Measurements from ENCODE around the gene ETF1.
"Not testable (repeated sequence)": the region's sequence is repeated elsewhere in the genome, so short reads cannot be mapped to it uniquely, and the experiment has no call there.

The ETF1 gene

DNA sequence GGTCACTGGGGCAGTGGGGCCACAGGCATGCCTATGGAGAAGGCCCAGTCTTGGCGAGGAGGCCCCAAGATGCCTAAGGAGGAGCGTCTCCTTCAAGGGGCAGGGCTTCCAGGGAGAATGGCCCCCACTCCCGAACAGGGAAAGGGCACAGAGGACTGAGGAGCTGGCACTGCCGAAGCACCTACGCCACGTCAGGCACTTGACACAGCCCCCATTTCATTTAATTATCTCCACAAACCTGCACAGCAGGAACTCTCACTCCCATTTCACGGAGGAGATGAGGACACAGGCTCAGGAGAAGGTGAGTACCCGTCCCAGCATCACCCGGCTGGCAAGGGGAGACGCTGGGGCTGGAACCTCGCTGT lies 51.8 kb downstream of the ETF1 start:
- DNase-seq (ENCODE audit: low read depth in 2 of 2, low spot score in 1 of 2) = no peak

DNA sequence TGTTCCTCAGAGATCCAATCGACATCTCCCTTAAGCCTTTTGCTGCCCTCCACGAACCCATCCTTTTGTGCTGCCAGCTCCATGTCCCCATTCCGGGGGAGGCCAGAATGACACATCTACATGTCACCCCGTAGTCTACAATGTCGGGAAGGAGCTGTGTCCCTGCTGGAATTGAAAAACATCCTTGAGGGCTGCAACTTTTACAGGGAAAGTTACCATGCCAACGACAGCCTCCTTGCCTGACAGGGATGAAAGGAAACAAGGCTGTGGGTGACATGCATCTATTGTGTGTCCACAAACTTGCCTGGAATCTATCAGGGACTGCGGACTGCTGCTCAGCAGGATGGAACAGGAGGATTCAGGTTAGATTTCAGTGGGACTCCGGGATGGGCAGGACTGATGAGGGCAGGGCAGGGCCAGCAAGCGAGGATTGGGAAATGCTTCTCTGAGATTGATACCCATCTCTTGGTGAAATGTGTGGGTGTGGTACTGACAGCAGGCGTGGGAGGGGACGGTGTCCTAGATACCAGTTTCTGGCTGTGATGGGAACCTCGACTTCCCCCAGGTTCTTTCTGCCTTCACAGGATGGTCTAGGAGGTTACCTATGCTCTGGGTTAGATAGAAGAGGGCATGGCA lies 52.3 kb downstream of the ETF1 start:
- no peak for DNase-seq (ENCODE audit: low read depth in 2 of 2, low spot score in 1 of 2)

- no peak for DNase-seq (ENCODE audit: low read depth in 2 of 2, low spot score in 1 of 2)
Observed at GRCh38 chr5:138489683-138490061, 53.4 kb downstream of the ETF1 start.

DNA sequence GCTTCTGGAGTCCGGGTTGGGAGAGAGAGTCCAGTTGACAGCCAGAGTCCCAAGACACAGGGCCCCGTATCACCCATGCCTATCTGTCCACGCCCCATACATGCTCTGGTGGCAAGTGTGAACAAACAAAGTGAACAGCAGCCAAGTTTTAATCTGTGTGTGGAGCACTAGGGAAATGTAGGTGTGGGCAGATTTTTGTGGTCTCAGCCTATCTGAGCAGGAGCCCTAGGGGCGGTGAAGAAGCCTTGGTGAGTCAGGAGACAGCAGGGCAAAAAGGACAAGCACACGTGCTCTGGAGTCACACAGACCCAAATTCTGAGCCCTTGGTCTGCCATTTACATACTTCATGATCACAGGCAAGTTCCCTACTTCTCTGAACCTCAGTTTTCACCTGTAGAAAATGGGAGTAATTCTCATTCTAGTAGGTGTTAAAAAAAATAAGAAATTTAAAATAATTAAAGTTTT lies 54.5 kb downstream of the ETF1 start:
- no peak for DNase-seq (ENCODE audit: low read depth in 2 of 2, low spot score in 1 of 2)

DNA sequence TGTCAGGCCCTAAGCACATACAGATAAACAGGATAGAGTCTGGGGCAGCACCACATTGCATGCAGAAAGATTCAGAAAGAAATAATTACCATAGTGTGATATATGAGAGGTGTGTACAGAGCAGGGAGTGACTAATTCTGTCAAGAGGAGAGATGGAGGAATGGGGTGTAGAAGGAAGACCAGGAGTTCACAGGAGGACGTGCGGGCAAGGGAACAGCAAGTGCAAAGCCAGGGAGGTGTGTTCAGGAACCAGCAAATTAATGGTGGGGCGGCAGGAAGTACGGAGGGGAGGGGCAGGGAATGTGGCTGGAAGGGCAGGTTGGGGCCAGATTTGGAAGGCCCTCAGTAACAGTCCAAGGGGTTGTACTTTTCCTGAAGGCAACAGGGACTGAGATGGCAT lies 60.4 kb downstream of the ETF1 start:
- no peak for DNase-seq (ENCODE audit: low read depth in 2 of 2, low spot score in 1 of 2)

- DNase-seq (ENCODE audit: low read depth in 2 of 2, low spot score in 1 of 2) = no peak
Observed at GRCh38 chr5:138476918-138477317, 66.1 kb downstream of the ETF1 start.

DNA sequence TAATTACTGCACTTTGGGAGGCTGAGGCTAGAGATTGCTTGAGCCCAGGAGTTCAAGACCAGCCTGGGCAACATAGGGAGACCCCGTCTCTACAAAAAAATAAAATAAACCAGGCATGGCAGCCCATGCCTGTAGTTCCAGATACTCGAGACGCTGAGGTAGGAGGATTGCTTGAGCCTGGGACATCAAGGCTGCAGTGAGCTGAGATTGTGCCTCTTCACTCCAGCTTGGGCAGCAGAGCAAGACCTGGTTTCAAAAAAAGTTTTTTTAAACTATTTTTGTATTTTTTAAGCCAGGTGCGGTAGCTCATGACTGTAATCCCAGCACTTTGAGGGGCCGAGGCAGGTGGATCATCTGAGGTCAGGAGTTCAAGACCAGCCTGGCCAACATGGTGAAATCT lies 69.9 kb downstream of the ETF1 start:
- DNase-seq (ENCODE audit: low read depth in 2 of 2, low spot score in 1 of 2) = not testable (repeated sequence)

DNA sequence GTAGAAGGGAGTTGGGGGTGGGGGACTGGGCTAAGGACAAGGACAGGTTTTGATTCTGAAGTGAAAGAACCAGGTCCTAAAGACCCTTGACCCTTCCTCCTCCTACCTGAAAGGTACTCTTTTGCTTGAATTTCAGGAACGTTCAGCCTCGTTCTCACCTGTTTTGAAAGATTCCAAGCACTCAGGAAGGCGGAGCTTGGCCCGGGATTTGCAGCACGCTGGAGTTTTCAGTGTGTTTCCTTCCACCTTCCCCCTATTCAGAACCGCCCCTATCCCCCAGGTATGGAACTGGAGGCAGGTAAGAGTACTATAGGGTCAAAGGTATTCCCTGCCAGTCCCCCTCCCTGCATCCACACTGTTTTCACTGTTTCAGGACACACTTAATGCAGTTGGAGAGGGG lies 70.7 kb downstream of the ETF1 start:
- DNase-seq (ENCODE audit: low read depth in 2 of 2, low spot score in 1 of 2) = no peak

- no peak for DNase-seq (ENCODE audit: low read depth in 2 of 2, low spot score in 1 of 2)
Observed at GRCh38 chr5:138471052-138471361, 72.0 kb downstream of the ETF1 start.

- DNase-seq (ENCODE audit: low read depth in 2 of 2, low spot score in 1 of 2) = no peak
Observed at GRCh38 chr5:138470322-138471051, 72.5 kb downstream of the ETF1 start.

- peak; percentile 60 to 76 for DNase-seq (ENCODE audit: low read depth in 2 of 2, low spot score in 1 of 2)
Observed at GRCh38 chr5:138469540-138470321, 73.3 kb downstream of the ETF1 start.

DNA sequence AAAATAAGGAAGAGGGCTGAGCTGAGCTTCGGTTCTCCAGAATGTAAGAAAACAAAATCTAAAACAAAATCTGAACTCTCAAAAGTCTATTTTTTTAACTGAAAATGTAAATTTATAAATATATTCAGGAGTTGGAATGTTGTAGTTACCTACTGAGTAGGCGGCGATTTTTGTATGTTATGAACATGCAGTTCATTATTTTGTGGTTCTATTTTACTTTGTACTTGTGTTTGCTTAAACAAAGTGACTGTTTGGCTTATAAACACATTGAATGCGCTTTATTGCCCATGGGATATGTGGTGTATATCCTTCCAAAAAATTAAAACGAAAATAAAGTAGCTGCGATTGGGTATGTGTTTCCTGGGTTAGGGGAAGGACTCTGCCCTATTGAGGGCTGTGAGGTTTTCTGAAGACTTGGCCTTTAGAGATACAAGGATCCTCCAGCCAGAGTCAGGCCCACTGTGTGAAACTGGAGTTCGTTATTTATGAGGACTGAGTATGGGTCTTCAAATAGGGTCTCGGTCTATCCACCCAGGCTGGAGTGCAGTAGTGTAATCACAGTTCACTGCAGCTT lies 74.0 kb downstream of the ETF1 start:
- no peak for DNase-seq (ENCODE audit: low read depth in 2 of 2, low spot score in 1 of 2)

DNA sequence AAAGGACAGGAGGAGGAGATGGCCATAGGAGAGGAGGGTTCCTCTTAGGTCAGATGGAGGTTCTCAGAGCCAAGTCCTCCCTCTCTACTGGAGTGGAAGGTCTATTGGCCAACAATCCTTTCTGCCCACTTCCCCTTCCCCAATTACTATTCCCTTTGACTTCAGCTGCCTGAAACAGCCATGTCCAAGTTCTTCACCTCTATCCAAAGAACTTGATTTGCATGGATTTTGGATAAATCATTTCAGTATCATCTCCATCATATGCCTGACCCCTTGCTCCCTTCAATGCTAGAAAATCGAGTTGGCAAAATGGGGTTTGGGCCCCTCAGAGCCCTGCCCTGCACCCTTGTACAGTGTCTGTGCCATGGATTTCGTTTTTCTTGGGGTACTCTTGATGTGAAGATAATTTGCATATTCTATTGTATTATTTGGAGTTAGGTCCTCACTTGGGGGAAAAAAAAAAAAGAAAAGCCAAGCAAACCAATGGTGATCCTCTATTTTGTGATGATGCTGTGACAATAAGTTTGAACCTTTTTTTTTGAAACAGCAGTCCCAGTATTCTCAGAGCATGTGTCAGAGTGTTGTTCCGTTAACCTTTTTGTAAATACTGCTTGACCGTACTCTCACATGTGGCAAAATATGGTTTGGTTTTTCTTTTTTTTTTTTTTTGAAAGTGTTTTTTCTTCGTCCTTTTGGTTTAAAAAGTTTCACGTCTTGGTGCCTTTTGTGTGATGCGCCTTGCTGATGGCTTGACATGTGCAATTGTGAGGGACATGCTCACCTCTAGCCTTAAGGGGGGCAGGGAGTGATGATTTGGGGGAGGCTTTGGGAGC lies 74.7 kb downstream of the ETF1 start:
- peak in 1 of 2 donors; percentile 46 for DNase-seq (ENCODE audit: low read depth in 2 of 2, low spot score in 1 of 2)

GRCh38 chr5:138467711-138468132 lies 75.3 kb downstream of the ETF1 start:
- DNase-seq (ENCODE audit: low read depth in 2 of 2, low spot score in 1 of 2) = peak in 1 of 2 donors; percentile 38

- peak; percentile 41 to 44 for DNase-seq (ENCODE audit: low read depth in 2 of 2, low spot score in 1 of 2)
Observed at GRCh38 chr5:138466900-138467710, 75.9 kb downstream of the ETF1 start.

- no peak for DNase-seq (ENCODE audit: low read depth in 2 of 2, low spot score in 1 of 2)
Observed at GRCh38 chr5:138466125-138466899, 76.7 kb downstream of the ETF1 start.

- peak; percentile 91 to 94 for DNase-seq (ENCODE audit: low read depth in 2 of 2, low spot score in 1 of 2)
Observed at GRCh38 chr5:138465261-138466124, 77.5 kb downstream of the ETF1 start, which contains the start of gene EGR1. EGR1 (plus strand) TSS chr5:138465479; CDS start chr5:138465762, 283 bp downstream.

Data from stimulated activated CD8-positive, alpha-beta memory T cell treated with anti-CD3 and anti-CD28 coated beads, Interleukin-4, amount 100 ng/mL, for 1 hour (primary cell).